Measurements from ENCODE around the gene PRKACG.

Gene PRKACG

GRCh38 chr9:69028754-69029153, 14.8 kb upstream of the PRKACG start:
- no peak overlapping the region for H3K9ac ChIP-seq
- peak overlapping the region; percentile 62 for H3K27ac ChIP-seq
- H4K20me1 ChIP-seq, result no peaks in the 10 kb centered on the region
- peak overlapping the region; percentile 82 for H3K4me2 ChIP-seq
- H3K27me3 ChIP-seq, result no peaks in the 10 kb centered on the region
- H3K36me3 ChIP-seq, result no peaks in the 10 kb centered on the region
- peaks cover 8% of the 10 kb centered on the region for H3K9me3 ChIP-seq
- no peak for TF ChIP-seq Cebpa-rat (IDR thresholded peaks at IDR 0.05)
- H3K4me3 ChIP-seq, result no peak overlapping the region; the same call in 1 of the 2 replicates
- H3K4me1 ChIP-seq, result peaks cover 45% of the 10 kb centered on the region

GRCh38 chr9:69027355-69028097, 13.6 kb upstream of the PRKACG start:
- no peaks in the 10 kb centered on the region for H4K20me1 ChIP-seq
- no peaks in the 10 kb centered on the region for H3K27me3 ChIP-seq
- H3K9ac ChIP-seq, result no peak overlapping the region
- H3K9me3 ChIP-seq, result peaks cover 8% of the 10 kb centered on the region
- TF ChIP-seq Cebpa-rat (IDR thresholded peaks at IDR 0.05), result no peak
- peak overlapping the region; percentile 82 for H3K4me2 ChIP-seq
- no peak overlapping the region for H3K27ac ChIP-seq
- no peaks in the 10 kb centered on the region for H3K36me3 ChIP-seq
- H3K4me3 ChIP-seq, result no peak overlapping the region
- H3K4me1 ChIP-seq, result peaks cover 45% of the 10 kb centered on the region

- Histone ChIP-seq H3K36me3 (no peaks in the 10 kb centered on the region), H3K4me3 (no peak overlapping the region), H4K20me1 (no peaks in the 10 kb centered on the region), H3K9me3 (no peaks in the 10 kb centered on the region), H3K9ac (no peak overlapping the region), H3K4me2 (no peak overlapping the region), H3K27ac (no peak overlapping the region), H3K4me1 (peaks cover 35% of the 10 kb centered on the region), H3K27me3 (no peaks in the 10 kb centered on the region)
- TF ChIP-seq Cebpa-rat (IDR thresholded peaks at IDR 0.05), result no peak
These were observed 9.7 kb upstream of the PRKACG start for GRCh38 chr9:69023650-69024049.

- no peak for TF ChIP-seq Cebpa-rat (IDR thresholded peaks at IDR 0.05)
- no peaks in the 10 kb centered on the region for H3K9me3 ChIP-seq
- H3K36me3 ChIP-seq, result no peaks in the 10 kb centered on the region
- H3K9ac ChIP-seq, result no peak overlapping the region
- no peak overlapping the region for H3K27ac ChIP-seq
- no peaks in the 10 kb centered on the region for H4K20me1 ChIP-seq
- no peaks in the 10 kb centered on the region for H3K27me3 ChIP-seq
- H3K4me2 ChIP-seq, result peak overlapping the region; percentile 57; the same call in 1 of the 2 replicates
- H3K4me3 ChIP-seq, result no peak overlapping the region
- H3K4me1 ChIP-seq, result peaks cover 33% of the 10 kb centered on the region
These were observed 6.6 kb upstream of the PRKACG start for GRCh38 chr9:69020301-69021145.

GRCh38 chr9:69019808-69020207, 5.9 kb upstream of the PRKACG start:
- Histone ChIP-seq H3K36me3 (no peaks in the 10 kb centered on the region), H3K4me1 (peaks cover 33% of the 10 kb centered on the region), H3K9ac (no peak overlapping the region), H3K27me3 (no peaks in the 10 kb centered on the region), H3K27ac (no peak overlapping the region), H3K4me2 (peak overlapping the region; percentile 57; the same call in 1 of the 2 replicates), H3K9me3 (no peaks in the 10 kb centered on the region), H4K20me1 (no peaks in the 10 kb centered on the region), H3K4me3 (no peak overlapping the region)
- no peak for TF ChIP-seq Cebpa-rat (IDR thresholded peaks at IDR 0.05)

GRCh38 chr9:69018737-69019136, 4.8 kb upstream of the PRKACG start:
- Histone ChIP-seq H3K27ac (no peak overlapping the region), H3K9me3 (peaks cover 4% of the 10 kb centered on the region; the same call in 1 of the 2 replicates), H4K20me1 (no peaks in the 10 kb centered on the region), H3K9ac (no peak overlapping the region), H3K4me2 (peak overlapping the region; percentile 57; the same call in 1 of the 2 replicates), H3K4me1 (peaks cover 33% of the 10 kb centered on the region), H3K27me3 (no peaks in the 10 kb centered on the region), H3K36me3 (no peaks in the 10 kb centered on the region), H3K4me3 (no peak overlapping the region)
- TF ChIP-seq Cebpa-rat (IDR thresholded peaks at IDR 0.05), result no peak

- Histone ChIP-seq H3K4me1 (peaks cover 55% of the 10 kb centered on the region), H3K4me2 (no peak overlapping the region), H4K20me1 (no peaks in the 10 kb centered on the region), H3K9ac (no peak overlapping the region), H3K9me3 (peaks cover 9% of the 10 kb centered on the region; the same call in 1 of the 2 replicates), H3K27ac (no peak overlapping the region), H3K4me3 (no peak overlapping the region), H3K36me3 (no peaks in the 10 kb centered on the region), H3K27me3 (no peaks in the 10 kb centered on the region)
- no peak for TF ChIP-seq Cebpa-rat (IDR thresholded peaks at IDR 0.05)
These were observed 2.5 kb upstream of the PRKACG start for GRCh38 chr9:69016191-69017096.

- TF ChIP-seq Cebpa-rat (IDR thresholded peaks at IDR 0.05), result no peak
These were observed 558 bp downstream of the PRKACG start for GRCh38 chr9:69013382-69013727.

GRCh38 chr9:69012696-69013381, 1.1 kb downstream of the PRKACG start:
- Histone ChIP-seq H4K20me1 (no peaks in the 10 kb centered on the region), H3K4me2 (peak overlapping the region; percentile 86), H3K27ac (no peak overlapping the region), H3K9ac (no peak overlapping the region), H3K36me3 (no peaks in the 10 kb centered on the region), H3K4me1 (peaks cover 52% of the 10 kb centered on the region), H3K9me3 (peaks cover 9% of the 10 kb centered on the region; the same call in 1 of the 2 replicates), H3K4me3 (0 out of 2 replicates have a peak overlapping the region, but pooled peaks have one; percentile 1), H3K27me3 (no peaks in the 10 kb centered on the region)
- TF ChIP-seq Cebpa-rat (IDR thresholded peaks at IDR 0.05), result no peak

More at GRCh38 chr9:69013382-69013727, 558 bp downstream of the PRKACG start:
- H3K27me3 ChIP-seq, result no peaks in the 10 kb centered on the region
- H3K4me1 ChIP-seq, result peaks cover 52% of the 10 kb centered on the region
- H3K27ac ChIP-seq, result no peak overlapping the region
- H3K9ac ChIP-seq, result no peak overlapping the region
- H3K4me3 ChIP-seq, result no peak overlapping the region
- no peaks in the 10 kb centered on the region for H4K20me1 ChIP-seq
- H3K36me3 ChIP-seq, result no peaks in the 10 kb centered on the region
- peak overlapping the region; percentile 86 for H3K4me2 ChIP-seq
- peaks cover 9% of the 10 kb centered on the region; the same call in 1 of the 2 replicates for H3K9me3 ChIP-seq
